CD4-positive, alpha-beta memory T cell (primary cell): ENCODE measurements around the gene CHEK2. TPM values are rescaled to one million over a fixed set of nuclear protein-coding genes. Genes with fewer than 3 reads are reported as not detected.
A peak's percentile ranks its signal among the peaks of the same experiment; 100 is the strongest.
"Not testable (repeated sequence)": the region's sequence is repeated elsewhere in the genome, so short reads cannot be mapped to it uniquely, and the experiment has no call there.

Experiments
- CTCF ChIA-PET: fragments of 350-600 bp; sonication (Branson Sonifier 250); formaldehyde crosslinking; loops from one replicate; lab custom pipeline; 2021; ENCODE audit warnings: inconsistent platforms; ENCODE audit not compliant: partially characterized antibody; lab: Charles Lee
- POLR2A ChIA-PET: fragments of 350-600 bp; sonication (Branson Sonifier 250); formaldehyde crosslinking; loops from one replicate; lab custom pipeline; 2021; ENCODE audit not compliant: partially characterized antibody; lab: Charles Lee
- DNase-seq, 5 donors: peaks; one replicate each; pipeline versions ENCODE4 v3.0.0 to v3.0.0-alpha.2; 2020 to 2022; ENCODE audit warnings: mixed read lengths in 1 of 5
- H3K27ac ChIP-seq: one replicate; pipeline ENCODE4 v1.7.0; 2013; ENCODE audit warnings: low read depth, low read length
- H3K27me3 ChIP-seq: 2 replicates; pipeline ENCODE4 v1.7.0; 2013; ENCODE audit warnings: mild to moderate bottlenecking, low read length, moderate library complexity; ENCODE audit not compliant: insufficient read depth
- H3K36me3 ChIP-seq: 2 replicates; pipeline ENCODE4 v1.7.0; 2013; ENCODE audit warnings: mild to moderate bottlenecking, low read length, moderate library complexity; ENCODE audit not compliant: insufficient read depth
- H3K4me1 ChIP-seq: 2 replicates; pipeline ENCODE4 v1.7.0; 2013; ENCODE audit warnings: mild to moderate bottlenecking, low read length, moderate library complexity; ENCODE audit not compliant: insufficient read depth
- H3K4me3 ChIP-seq, 2 donors: one replicate each; pipeline ENCODE4 v1.7.0; 2013; ENCODE audit warnings: low read length in 2 of 2, mild to moderate bottlenecking in 1 of 2
- H3K9me3 ChIP-seq, 2 donors: one replicate each; pipeline ENCODE4 v1.7.0; 2013; ENCODE audit warnings: low read length in 2 of 2, control low read depth in 1 of 2; ENCODE audit not compliant: control insufficient read depth in 1 of 2
- H3K27ac Mint-ChIP-seq, 7 donors: one replicate each; pipeline ENCODE4 v1.8.0; 2020 to 2021; ENCODE audit warnings: mixed read lengths in 7 of 7, mild to moderate bottlenecking in 6 of 7, inconsistent platforms in 3 of 7, moderate library complexity in 3 of 7
- H3K27me3 Mint-ChIP-seq, 2 donors: one replicate each; pipeline ENCODE4 v1.8.0; 2020 to 2021; ENCODE audit warnings: mixed read lengths in 2 of 2
- H3K36me3 Mint-ChIP-seq, 2 donors: one replicate each; pipeline ENCODE4 v1.8.0; 2020 to 2021; ENCODE audit warnings: mixed read lengths in 2 of 2, inconsistent platforms in 1 of 2, mild to moderate bottlenecking in 1 of 2
- H3K4me1 Mint-ChIP-seq, 4 donors: one replicate each; pipeline ENCODE4 v1.8.0; 2020 to 2021; ENCODE audit warnings: mixed read lengths in 4 of 4, mild to moderate bottlenecking in 1 of 4
- H3K4me3 Mint-ChIP-seq, 8 donors: one replicate each; pipeline ENCODE4 v1.8.0; 2020 to 2021; ENCODE audit warnings: mixed read lengths in 8 of 8, mild to moderate bottlenecking in 7 of 8, moderate library complexity in 6 of 8, inconsistent platforms in 3 of 8
- H3K9me3 Mint-ChIP-seq, 8 donors: one replicate each; pipeline ENCODE4 v1.8.0; 2020 to 2021; ENCODE audit warnings: mixed read lengths in 8 of 8, mild to moderate bottlenecking in 5 of 8, inconsistent platforms in 3 of 8, moderate library complexity in 1 of 8
- intact Hi-C: fragments of 100-400 bp; cut with micrococcal nuclease; formaldehyde crosslinking; loops from one replicate; pipeline ENCODE4 v1.15.1; 2023
- polyA plus RNA-seq, 2 donors: library from polyadenylated mRNA; unstranded; fragments of 300-500 nt; fragmentation: Illumina TruSeq; gene quantifications; one replicate each; pipeline ENCODE4 v1.2.3, GENCODE V29; 2021
- total RNA-seq, 2 experiments: library from RNA; stranded (reverse); gene quantifications; one replicate each; pipeline ENCODE4 v1.2.3, GENCODE V29; 2021

Gene CHEK2
- total and polyA plus RNA-seq, 4 experiments from 2014 or later, result 4.6 to 16.4 (median 8.4) TPM

GRCh38 chr22:28674121-28674563 is 67.5 kb downstream of the CHEK2 start:
- H3K27me3 Mint-ChIP-seq, result peaks cover 38 to 49% of the 10 kb centered on the region in 2 donors
- peaks cover 0 to 3% of the 10 kb centered on the region in 2 donors for H3K36me3 Mint-ChIP-seq
- peak; percentile 68 to 72 (median 69) for DNase-seq
- ChIA-PET POLR2A (no interaction called here), CTCF (no interaction called here)
- peak overlapping the region; percentile 70 to 95 (median 86) for H3K4me3 Mint-ChIP-seq
- H3K27ac ChIP-seq, result no peak overlapping the region
- peaks cover 36% of the 10 kb centered on the region for H3K27me3 ChIP-seq
- peaks cover 16 to 39% (median 23%) of the 10 kb centered on the region in 4 donors for H3K4me1 Mint-ChIP-seq
- intact Hi-C loops, result loop anchor here (5.0 kb wide), 2 partner anchors 47 to 68 kb away; partner anchors contain the start of genes CHEK2 and HSCB
- no peaks in the 10 kb centered on the region for H3K36me3 ChIP-seq
- H3K9me3 Mint-ChIP-seq, result peaks cover 0 to 14% (median 9%) of the 10 kb centered on the region in 8 donors
- peak overlapping the region in 6 of 7 donors; percentile 95 to 100 (median 98) for H3K27ac Mint-ChIP-seq
- H3K9me3 ChIP-seq, result no peaks in the 10 kb centered on the region
- peaks cover 36% of the 10 kb centered on the region for H3K4me1 ChIP-seq
- no peak overlapping the region for H3K4me3 ChIP-seq

DNA sequence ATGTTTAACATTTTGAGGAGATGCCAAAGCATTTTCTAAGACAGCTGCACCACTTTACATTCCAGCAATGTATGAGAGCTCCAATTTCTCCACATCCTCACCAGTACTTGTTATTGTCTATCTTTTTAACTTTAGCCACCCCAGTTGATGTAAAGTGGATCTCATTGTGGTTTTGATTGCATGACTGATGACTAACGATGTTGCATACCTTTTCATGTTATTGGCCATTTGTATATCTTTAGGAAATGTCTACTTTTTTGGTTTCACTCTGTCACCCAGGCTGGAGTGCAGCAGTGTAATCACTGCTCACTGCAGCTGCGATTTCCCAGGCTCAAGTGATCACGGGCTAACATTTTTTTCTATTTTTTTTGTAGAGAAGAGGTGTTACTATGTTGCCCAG is 70.9 kb downstream of the CHEK2 start:
- Histone ChIP-seq H3K27me3 (peaks cover 26% of the 10 kb centered on the region), H3K4me1 (peaks cover 32% of the 10 kb centered on the region), H3K9me3 (no peaks in the 10 kb centered on the region), H3K27ac (no peak overlapping the region), H3K36me3 (no peaks in the 10 kb centered on the region), H3K4me3 (no peak overlapping the region)
- Mint-ChIP-seq H3K27me3 (peaks cover 25 to 35% of the 10 kb centered on the region in 2 donors), H3K4me1 (peaks cover 14 to 33% (median 22%) of the 10 kb centered on the region in 4 donors), H3K36me3 (peaks cover 0 to 3% of the 10 kb centered on the region in 2 donors), H3K27ac (peak overlapping the region in 1 of 7 donors; percentile 27), H3K9me3 (peaks cover 0 to 14% (median 9%) of the 10 kb centered on the region in 8 donors), H3K4me3 (no peak overlapping the region)
- ChIA-PET POLR2A (no interaction called here), CTCF (no interaction called here)
- DNase-seq, result no peak
- intact Hi-C loops, result loop anchor here (5.0 kb wide), 2 partner anchors 43 to 72 kb away; partner anchors contain the start of genes CHEK2 and HSCB

DNA sequence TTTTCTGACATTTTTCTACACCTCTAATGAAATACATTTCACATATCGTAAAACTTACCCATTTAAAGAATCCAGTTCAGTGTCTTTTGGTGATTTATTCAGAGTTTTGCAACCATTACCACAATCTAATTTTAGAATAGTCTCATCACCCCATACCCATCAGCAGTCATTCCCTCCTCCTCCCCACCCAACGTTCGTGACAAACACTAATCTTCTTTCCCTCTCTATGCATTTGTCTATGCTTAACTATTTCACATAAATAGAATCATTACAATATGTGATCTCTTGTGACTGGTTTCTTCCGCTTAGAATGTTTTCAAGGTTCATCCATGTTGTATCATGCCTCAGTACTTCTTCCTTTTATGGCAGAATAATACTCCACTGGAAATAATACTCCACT is 71.5 kb downstream of the CHEK2 start:
- Histone ChIP-seq H3K9me3 (no peaks in the 10 kb centered on the region), H3K27me3 (peaks cover 20% of the 10 kb centered on the region), H3K27ac (no peak overlapping the region), H3K36me3 (no peaks in the 10 kb centered on the region), H3K4me1 (peaks cover 27% of the 10 kb centered on the region), H3K4me3 (no peak overlapping the region)
- Mint-ChIP-seq H3K4me1 (peaks cover 14 to 28% (median 21%) of the 10 kb centered on the region in 4 donors), H3K27me3 (peaks cover 23 to 31% of the 10 kb centered on the region in 2 donors), H3K9me3 (peaks cover 0 to 14% (median 9%) of the 10 kb centered on the region in 8 donors), H3K36me3 (peaks cover 0 to 3% of the 10 kb centered on the region in 2 donors), H3K27ac (no peak overlapping the region), H3K4me3 (no peak overlapping the region)
- intact Hi-C loops, result loop anchor here (5.0 kb wide), 2 partner anchors 43 to 72 kb away; partner anchors contain the start of genes CHEK2 and HSCB
- CTCF ChIA-PET, result no interaction called here
- POLR2A ChIA-PET, result no interaction called here
- no peak for DNase-seq

- intact Hi-C loops, result no loop called here
- CTCF ChIA-PET, result no interaction called here
- no peak overlapping the region for H3K27ac ChIP-seq
- peaks cover 18 to 24% of the 10 kb centered on the region in 2 donors for H3K27me3 Mint-ChIP-seq
- H3K27me3 ChIP-seq, result peaks cover 14% of the 10 kb centered on the region
- no peak overlapping the region for H3K27ac Mint-ChIP-seq
- peaks cover 0 to 3% of the 10 kb centered on the region in 2 donors for H3K36me3 Mint-ChIP-seq
- H3K4me1 Mint-ChIP-seq, result peaks cover 10 to 20% (median 15%) of the 10 kb centered on the region in 4 donors
- H3K4me1 ChIP-seq, result peaks cover 19% of the 10 kb centered on the region
- H3K36me3 ChIP-seq, result no peaks in the 10 kb centered on the region
- H3K4me3 ChIP-seq, result no peak overlapping the region
- H3K9me3 ChIP-seq, result no peaks in the 10 kb centered on the region
- H3K9me3 Mint-ChIP-seq, result peaks cover 0 to 14% (median 9%) of the 10 kb centered on the region in 8 donors
- DNase-seq, result no peak
- POLR2A ChIA-PET, result no interaction called here
- no peak overlapping the region for H3K4me3 Mint-ChIP-seq
Observed at GRCh38 chr22:28669387-28669786, 72.2 kb downstream of the CHEK2 start.

GRCh38 chr22:28663569-28663942 is 78.1 kb downstream of the CHEK2 start:
- H3K4me3 ChIP-seq, H3K4me1 ChIP-seq, intact Hi-C loops, H3K9me3 ChIP-seq, H3K27me3 Mint-ChIP-seq, H3K27ac ChIP-seq, H3K4me3 Mint-ChIP-seq, H3K36me3 Mint-ChIP-seq, H3K9me3 Mint-ChIP-seq, CTCF ChIA-PET, H3K36me3 ChIP-seq, H3K27ac Mint-ChIP-seq, POLR2A ChIA-PET, H3K4me1 Mint-ChIP-seq, H3K27me3 ChIP-seq, DNase-seq: not testable (repeated sequence)

DNA sequence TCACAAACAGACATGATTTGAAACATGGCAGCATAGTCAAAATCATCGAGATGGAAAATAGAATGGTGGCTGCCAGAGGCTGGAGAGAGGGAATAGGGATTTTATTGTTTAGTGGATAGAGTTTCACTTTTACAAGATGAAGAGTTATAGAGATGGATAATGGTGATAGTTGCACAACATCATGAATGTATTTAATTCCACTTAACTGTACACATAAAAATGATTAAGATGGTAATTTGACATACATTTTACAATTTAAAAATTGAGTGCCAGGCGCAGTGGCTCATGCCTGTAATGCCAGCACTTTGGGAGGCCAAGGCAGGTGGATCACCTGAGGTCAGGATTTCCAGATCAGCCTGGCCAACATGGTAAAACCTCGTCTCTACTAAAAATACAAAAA is 83.2 kb downstream of the CHEK2 start:
- ChIA-PET CTCF (no interaction called here), POLR2A (no interaction called here)
- peaks cover 14% of the 10 kb centered on the region for H3K27me3 ChIP-seq

GRCh38 chr22:28656181-28656580 is 85.4 kb downstream of the CHEK2 start:
- no peaks in the 10 kb centered on the region for H3K9me3 ChIP-seq
- H3K27ac ChIP-seq, result no peak overlapping the region
- no peak overlapping the region for H3K4me3 ChIP-seq
- Mint-ChIP-seq H3K27me3 (peaks cover 27 to 29% of the 10 kb centered on the region in 2 donors), H3K36me3 (no peaks in the 10 kb centered on the region), H3K4me3 (no peak overlapping the region), H3K4me1 (no peaks in the 10 kb centered on the region), H3K27ac (no peak overlapping the region), H3K9me3 (peaks cover 0 to 13% (median 8%) of the 10 kb centered on the region in 8 donors)
- no peak for DNase-seq
- no peaks in the 10 kb centered on the region for H3K36me3 ChIP-seq
- POLR2A ChIA-PET, result no interaction called here
- H3K27me3 ChIP-seq, result peaks cover 20% of the 10 kb centered on the region
- intact Hi-C loops, result no loop called here
- CTCF ChIA-PET, result no interaction called here
- H3K4me1 ChIP-seq, result no peaks in the 10 kb centered on the region

More for the DNA sequence above, 83.2 kb downstream of the CHEK2 start:
- H3K9me3 Mint-ChIP-seq, result peaks cover 0 to 5% (median under 1%) of the 10 kb centered on the region in 8 donors
- Histone ChIP-seq H3K36me3 (no peaks in the 10 kb centered on the region), H3K4me1 (no peaks in the 10 kb centered on the region), H3K9me3 (no peaks in the 10 kb centered on the region), H3K27ac (no peak overlapping the region), H3K4me3 (no peak overlapping the region)
- H3K27ac Mint-ChIP-seq, result no peak overlapping the region
- intact Hi-C loops, result no loop called here
- no peak overlapping the region for H3K4me3 Mint-ChIP-seq
- H3K27me3 Mint-ChIP-seq, result peaks cover 24 to 28% of the 10 kb centered on the region in 2 donors
- H3K36me3 Mint-ChIP-seq, result no peaks in the 10 kb centered on the region
- no peaks in the 10 kb centered on the region for H3K4me1 Mint-ChIP-seq
- DNase-seq, result no peak
